H1 (cell line): Measurements from ENCODE around the gene KRTAP24-1. TPM values are rescaled to one million over a fixed set of nuclear protein-coding genes. Genes with fewer than 3 reads are reported as not detected.

Experiments
- CTCF ChIA-PET: fragments of 300-600 bp; sonication (Branson Sonifier 250); formaldehyde crosslinking; loops from one replicate; lab custom pipeline; 2021; ENCODE audit not compliant: partially characterized antibody; lab: Charles Lee
- POLR2A ChIA-PET: fragments of 300-600 bp; sonication (Branson Sonifier 250); formaldehyde crosslinking; loops from one replicate; lab custom pipeline; 2021; ENCODE audit warnings: inconsistent platforms; ENCODE audit not compliant: partially characterized antibody; lab: Charles Lee
- DNase-seq, 2 experiments: peaks; one replicate each; pipeline versions ENCODE4 v3.0.0 to v3.0.0-alpha.2; 2010 to 2022; ENCODE audit warnings: low spot score in 2 of 2, low read depth in 1 of 2, mixed read lengths in 1 of 2
- FAIRE-seq: peaks from 2 replicates; lab custom pipeline; 2011; peaks lifted over from hg19 to GRCh38; lab: Jason Lieb, UNC
- H2AFZ ChIP-seq: 2 replicates; pipeline ENCODE4 v1.8.1; 2012; ENCODE audit warnings: low read length, inconsistent platforms
- H2AK5ac ChIP-seq: 2 replicates; pipeline ENCODE4 v1.6.1; 2013; ENCODE audit warnings: low read depth, low read length
- H2BK120ac ChIP-seq: replicated peaks from 2 replicates; pipeline ENCODE3; 2013; ENCODE audit warnings: low read depth, low read length, inconsistent platforms
- H2BK12ac ChIP-seq: 2 replicates; pipeline ENCODE4 v1.6.1; 2013; ENCODE audit warnings: low read depth, low read length
- H2BK15ac ChIP-seq: 2 replicates; pipeline ENCODE4 v1.6.1; 2013; ENCODE audit warnings: low read length
- H2BK20ac ChIP-seq: 2 replicates; pipeline ENCODE4 v1.6.1; 2013; ENCODE audit warnings: low read length
- H2BK5ac ChIP-seq: 2 replicates; pipeline ENCODE4 v1.6.1; 2013; ENCODE audit warnings: low read depth, low read length
- H3K14ac ChIP-seq: 2 replicates; pipeline ENCODE4 v1.6.1; 2013; ENCODE audit warnings: inconsistent platforms; ENCODE audit not compliant: insufficient read length
- H3K18ac ChIP-seq: 2 replicates; pipeline ENCODE4 v1.6.1; 2013; ENCODE audit warnings: low read length; ENCODE audit errors: extremely low read depth
- H3K23ac ChIP-seq: 2 replicates; pipeline ENCODE4 v1.6.1; 2013; ENCODE audit warnings: inconsistent platforms; ENCODE audit not compliant: insufficient read length
- H3K23me2 ChIP-seq: 2 replicates; pipeline ENCODE4 v1.6.1; 2013; ENCODE audit warnings: low read depth, low read length
- H3K27ac ChIP-seq: 2 replicates; pipeline ENCODE4 v1.6.1; 2011; ENCODE audit warnings: low read depth, low read length, inconsistent platforms
- H3K27me3 ChIP-seq, 4 experiments: replicated peaks in 1 of 4; 1 replicate in 1 of 4; 2 replicates in 3 of 4; pipeline versions ENCODE4 v1.6.1 to v1.8.1; 2011 to 2013; ENCODE audit warnings: low read length in 3 of 4, mild to moderate bottlenecking in 3 of 4, inconsistent platforms in 2 of 4, mixed read lengths in 2 of 4, moderate library complexity in 1 of 4; ENCODE audit not compliant: control insufficient read depth in 3 of 4, insufficient read depth in 3 of 4; ENCODE audit errors: extremely low read depth in 1 of 4
- H3K36me3 ChIP-seq, 4 experiments: 2 replicates each; pipeline versions ENCODE4 v1.6.1 to v1.8.1; 2011 to 2013; ENCODE audit warnings: mild to moderate bottlenecking in 4 of 4, low read length in 3 of 4, moderate library complexity in 2 of 4, control low read depth in 1 of 4, inconsistent platforms in 1 of 4; ENCODE audit not compliant: insufficient read depth in 4 of 4, control insufficient read depth in 2 of 4
- H3K4ac ChIP-seq: replicated peaks from 2 replicates; pipeline ENCODE3; 2013; ENCODE audit warnings: low read length, low read depth, mixed read lengths, inconsistent platforms; ENCODE audit not compliant: insufficient read length
- H3K4me1 ChIP-seq, 4 experiments: replicated peaks in 1 of 4; 1 replicate in 1 of 4; 2 replicates in 3 of 4; pipeline versions ENCODE4 v1.6.1 to v1.8.1; 2011 to 2013; ENCODE audit warnings: low read length in 3 of 4, inconsistent platforms in 2 of 4, mixed read lengths in 1 of 4; ENCODE audit not compliant: insufficient read depth in 4 of 4, control insufficient read depth in 3 of 4
- H3K4me2 ChIP-seq, 2 experiments: 2 replicates each; pipeline versions ENCODE4 v1.6.1 to v1.8.1; 2011 to 2013; ENCODE audit warnings: low read depth in 2 of 2, low read length in 2 of 2, control low read depth in 1 of 2, inconsistent platforms in 1 of 2, mild to moderate bottlenecking in 1 of 2; ENCODE audit not compliant: insufficient read depth in 1 of 2
- H3K4me3 ChIP-seq, 4 experiments: fragments of 200-600, 300-600 bp in 1 of 4; sonication (generic), shearing (Covaris generic), sonication (Bioruptor Twin) in 1 of 4; 2 replicates each; pipeline versions ENCODE4 v1.5.1 to v1.8.1; 2011 to 2016; ENCODE audit warnings: low read length in 4 of 4, low read depth in 3 of 4, control low read depth in 2 of 4, inconsistent platforms in 2 of 4, mild to moderate bottlenecking in 2 of 4, mixed read lengths in 1 of 4, moderate library complexity in 1 of 4; ENCODE audit not compliant: insufficient read depth in 2 of 4; ENCODE audit errors: extremely low read depth in 1 of 4
- H3K56ac ChIP-seq: replicated peaks from 2 replicates; pipeline ENCODE3; 2013; ENCODE audit warnings: low read depth, mild to moderate bottlenecking, mixed read lengths, low read length, inconsistent platforms; ENCODE audit not compliant: insufficient read length
- H3K79me1 ChIP-seq: 2 replicates; pipeline ENCODE4 v1.6.1; 2013; ENCODE audit warnings: low read depth, low read length, control low read depth
- H3K79me2 ChIP-seq, 2 experiments: 2 replicates each; pipeline versions ENCODE4 v1.6.1 to v1.8.1; 2012 to 2013; ENCODE audit warnings: low read length in 2 of 2, mild to moderate bottlenecking in 2 of 2, inconsistent platforms in 1 of 2; ENCODE audit not compliant: insufficient read depth in 2 of 2, control insufficient read depth in 1 of 2
- H3K9ac ChIP-seq, 4 experiments: replicated peaks in 1 of 4; 1 replicate in 1 of 4; 2 replicates in 3 of 4; pipeline versions ENCODE4 v1.6.1 to v1.8.1; 2011 to 2013; ENCODE audit warnings: low read depth in 3 of 4, low read length in 3 of 4, control low read depth in 2 of 4, mild to moderate bottlenecking in 2 of 4, moderate library complexity in 2 of 4, inconsistent platforms in 1 of 4; ENCODE audit errors: extremely low read depth in 1 of 4
- H3K9me3 ChIP-seq, 2 experiments: 2 replicates each; pipeline versions ENCODE4 v1.6.1 to v1.8.1; 2012 to 2013; ENCODE audit warnings: mild to moderate bottlenecking in 2 of 2, moderate library complexity in 2 of 2, control low read depth in 1 of 2, inconsistent platforms in 1 of 2, low read depth in 1 of 2, low read length in 1 of 2, mixed read lengths in 1 of 2; ENCODE audit not compliant: insufficient read depth in 2 of 2
- H4K20me1 ChIP-seq, 2 experiments: replicated peaks in 1 of 2; 2 replicates each; pipeline versions ENCODE3 to v1.8.1; 2011 to 2013; ENCODE audit warnings: inconsistent platforms in 2 of 2, low read length in 2 of 2, mild to moderate bottlenecking in 1 of 2; ENCODE audit not compliant: insufficient read depth in 2 of 2, control insufficient read depth in 1 of 2
- H4K5ac ChIP-seq: 2 replicates; pipeline ENCODE4 v1.6.1; 2013; ENCODE audit warnings: low read length, low read depth, mixed read lengths, inconsistent platforms; ENCODE audit not compliant: insufficient read length
- H4K8ac ChIP-seq: 2 replicates; pipeline ENCODE4 v1.8.0; 2013; ENCODE audit warnings: mild to moderate bottlenecking, moderate library complexity, low read length, inconsistent platforms; ENCODE audit not compliant: insufficient read depth; ENCODE audit errors: extremely low read depth
- H4K91ac ChIP-seq: replicated peaks from 2 replicates; pipeline ENCODE3; 2013; ENCODE audit warnings: low read length, mixed read lengths, inconsistent platforms; ENCODE audit not compliant: insufficient read length
- WGBS, 2 experiments: shearing (Covaris generic) in 1 of 2; methylation state at CpG; one replicate each; pipeline versions ENCODE4 v1.1.6 to v1.1.7; 2013 to 2015; ENCODE audit warnings: low lambda C conversion rate in 2 of 2, mixed read lengths in 2 of 2, inconsistent platforms in 1 of 2, low coverage in 1 of 2, missing lambda C conversion rate in 1 of 2; ENCODE audit not compliant: insufficient replicate concordance in 2 of 2, insufficient coverage in 1 of 2, insufficient read length in 1 of 2; ENCODE audit errors: extremely low coverage in 1 of 2, missing lambda C conversion rate in 1 of 2; 5-methylcytosine and 5-hydroxymethylcytosine counted together
- polyA plus RNA-seq, 7 experiments: library from polyadenylated mRNA; depleted of rRNA in 3 of 7; stranded (reverse) in 5 of 7; unstranded in 2 of 7; fragments of >200 nt in 5 of 7; fragments of 200-250 nt in 2 of 7; gene quantifications; 1 replicate in 5 of 7; 2 replicates in 1 of 7; 4 replicates in 1 of 7; pipeline versions ENCODE4 v1.2.1 to v1.2.3, GENCODE V29; 2011 to 2013; ENCODE audit warnings: missing spikeins in 2 of 7, mixed read lengths in 2 of 7
- total RNA-seq: library from RNA; stranded (reverse); fragmentation: NEBNext Ultra II Directional; extraction: Animal tissue kit (Norgen Biotek cat#: 25700); gene quantifications from 2 replicates; pipeline ENCODE4 v1.2.1, GENCODE V29; 2021

Gene KRTAP24-1
- total and polyA plus RNA-seq, 2 of the 8 experiments (the other 6 are each of a cell fraction or from before 2014, with no cell fraction given): not detected

DNA sequence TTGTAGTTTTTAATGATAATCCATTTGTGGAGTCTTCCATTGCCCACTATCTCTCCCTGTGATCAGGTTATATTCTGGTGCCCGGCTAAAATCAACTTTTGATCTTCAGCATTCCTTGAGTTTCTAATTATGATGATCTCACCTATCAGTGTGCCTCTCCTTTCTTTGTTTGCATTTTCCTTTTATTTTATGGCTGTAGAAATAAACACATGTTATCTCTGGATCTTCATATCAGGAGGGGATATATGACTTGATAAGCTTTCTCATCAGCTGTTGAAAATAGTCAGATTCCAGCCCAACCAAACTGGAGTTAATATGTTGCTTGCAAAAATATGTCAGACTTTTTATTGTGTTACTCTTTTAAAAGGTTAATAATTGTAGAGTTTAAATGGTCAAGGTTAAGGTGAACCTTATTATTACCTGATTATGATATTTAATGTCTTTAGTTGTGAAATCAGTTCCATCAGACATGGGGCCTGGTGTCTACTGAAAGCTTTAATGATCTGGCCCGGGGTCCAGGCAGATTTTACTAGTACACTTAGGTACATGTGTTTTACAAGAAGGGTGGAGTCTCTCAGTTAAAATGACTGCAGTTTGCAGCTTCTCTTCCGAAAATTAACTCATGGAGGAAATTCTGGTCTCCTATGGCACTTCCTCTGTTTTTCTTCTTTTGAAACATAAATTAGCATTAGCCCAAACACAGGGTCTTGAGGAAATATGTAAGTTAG is 12.8 kb downstream of the KRTAP24-1 start:
- Histone ChIP-seq H4K91ac (no peak overlapping the region), H3K4me2 (no peak overlapping the region), H2BK5ac (no peak overlapping the region), H3K56ac (no peak overlapping the region), H4K8ac (no peak overlapping the region), H3K4ac (no peak overlapping the region), H3K18ac (no peak overlapping the region), H2BK12ac (no peak overlapping the region), H3K4me1 (no peaks in the 10 kb centered on the region), H3K4me3 (no peak overlapping the region), H4K5ac (no peak overlapping the region), H3K27me3 (no peaks in the 10 kb centered on the region), H3K14ac (no peak overlapping the region), H2BK120ac (no peak overlapping the region), H2AK5ac (no peak overlapping the region), H3K9me3 (no peaks in the 10 kb centered on the region), H3K36me3 (no peaks in the 10 kb centered on the region), H2AFZ (no peak overlapping the region), H2BK20ac (no peak overlapping the region), H2BK15ac (no peak overlapping the region), H3K23me2 (no peaks in the 10 kb centered on the region), H3K23ac (no peak overlapping the region), H3K27ac (no peak overlapping the region), H3K79me1 (no peaks in the 10 kb centered on the region), H3K79me2 (no peaks in the 10 kb centered on the region), H3K9ac (no peak overlapping the region), H4K20me1 (no peaks in the 10 kb centered on the region)
- POLR2A ChIA-PET: no interaction called here
- FAIRE-seq (no peak), DNase-seq (no peak)
- CTCF ChIA-PET: interaction anchor here (0.7 to 3.2 kb wide), 10 partner anchors 9 to 236 kb away, joined by 3 to 12 read pairs (median 4); partner anchors contain the start of gene KRTAP24-1
- WGBS, 2 experiments: 97% methylated on average over 3 of the region's 3 CpGs; no CpG with 5 or more reads in 1 of the 2 experiments
